HepG2 (cell line): ENCODE measurements around the gene ACP7. TPM values are rescaled to one million over a fixed set of nuclear protein-coding genes. Genes with fewer than 3 reads are reported as not detected.

Source experiments
- ATAC-seq: fragments of 200-7000 bp; cut with Tn5 transposase; 3 replicates; pipeline ENCODE4 v1.9.1; 2020; ENCODE audit warnings: mild to moderate bottlenecking, moderate library complexity
- BruUV-seq: library from RNA; stranded (reverse); fragments of 400-500 nt; replicated peaks from 2 replicates; lab custom pipeline; 2021; lab: Mats Ljungman, UMichigan
- CTCF ChIA-PET: fragments of 300-600 bp; formaldehyde crosslinking; extraction: SDS; loops from one replicate; lab custom pipeline; 2021; ENCODE audit warnings: low total read pairs, inconsistent platforms, low intra/inter-chr PET ratio; lab: Yijun Ruan, JAX
- POLR2A ChIA-PET: fragments of 350-600 bp; sonication (Branson Sonifier 250); formaldehyde crosslinking; loops from one replicate; lab custom pipeline; 2020; ENCODE audit warnings: antibody characterized with exemption, inconsistent platforms; lab: Yijun Ruan, JAX
- DNase-seq: peaks from one replicate; pipeline ENCODE4 v3.0.0-alpha.2; 2015; ENCODE audit warnings: low spot score
- FAIRE-seq: peaks from 3 replicates; lab custom pipeline; 2011; peaks lifted over from hg19 to GRCh38; lab: Jason Lieb, UNC
- H2AFZ ChIP-seq: one replicate; pipeline ENCODE4 v1.6.1; 2011; ENCODE audit warnings: low read length, inconsistent platforms
- H3K27ac ChIP-seq: fragments of 300-600 bp; 3 replicates; pipeline ENCODE4 v1.8.0; 2011; ENCODE audit warnings: mixed run types, mild to moderate bottlenecking, mixed read lengths, low read length, inconsistent platforms; ENCODE audit not compliant: insufficient read depth; ENCODE audit errors: extremely low read length
- H3K27me3 ChIP-seq, 2 experiments: fragments of 200-600 bp in 1 of 2; 2 replicates in 1 of 2; 3 replicates in 1 of 2; pipeline versions ENCODE4 v1.6.0 to v1.8.0; 2011; ENCODE audit warnings: low read length in 2 of 2, mild to moderate bottlenecking in 2 of 2, moderate library complexity in 2 of 2, inconsistent platforms in 1 of 2; ENCODE audit not compliant: insufficient read depth in 2 of 2, control insufficient read depth in 1 of 2
- H3K36me3 ChIP-seq, 2 experiments: fragments of 200-600 bp in 1 of 2; replicated peaks in 1 of 2; 2 replicates in 1 of 2; 3 replicates in 1 of 2; pipeline versions ENCODE4 v1.5.1 to v1.8.0; 2011; ENCODE audit warnings: low read length in 2 of 2, inconsistent platforms in 1 of 2; ENCODE audit not compliant: insufficient read depth in 2 of 2, control insufficient read depth in 1 of 2
- H3K4me1 ChIP-seq: 2 replicates; pipeline ENCODE4 v1.5.1; 2012; ENCODE audit warnings: low read length, inconsistent platforms; ENCODE audit not compliant: insufficient read depth
- H3K4me2 ChIP-seq: 2 replicates; pipeline ENCODE4 v1.6.0; 2011; ENCODE audit warnings: low read depth, low read length, inconsistent platforms
- H3K4me3 ChIP-seq, 3 experiments: fragments of 200-600 bp in 1 of 3; sonication (generic), shearing (Covaris generic) in 1 of 3; replicated peaks in 1 of 3; 2 replicates each; pipeline ENCODE4 v1.5.1; 2011 to 2016; ENCODE audit warnings: low read length in 3 of 3, inconsistent platforms in 2 of 3, low read depth in 2 of 3, mild to moderate bottlenecking in 2 of 3, control low read depth in 1 of 3, mixed read lengths in 1 of 3; ENCODE audit not compliant: insufficient read depth in 1 of 3
- H3K79me2 ChIP-seq: one replicate; pipeline ENCODE4 v1.6.1; 2011; ENCODE audit warnings: low read length, inconsistent platforms; ENCODE audit not compliant: insufficient read depth
- H3K9ac ChIP-seq: 2 replicates; pipeline ENCODE4 v1.6.0; 2011; ENCODE audit warnings: mild to moderate bottlenecking, low read depth, low read length, inconsistent platforms; ENCODE audit not compliant: insufficient read depth
- H3K9me3 ChIP-seq: 2 replicates; pipeline ENCODE4 v1.5.1; 2012; ENCODE audit warnings: mild to moderate bottlenecking, low read length
- H4K20me1 ChIP-seq: 2 replicates; pipeline ENCODE4 v1.6.0; 2011; ENCODE audit warnings: inconsistent platforms, mild to moderate bottlenecking, low read length, moderate library complexity; ENCODE audit not compliant: insufficient read depth
- ADNP ChIP-seq: sonication (generic); formaldehyde crosslinking; IDR thresholded peaks from 2 replicates; pipeline ENCODE4 v1.4.0; 2020; ENCODE audit warnings: missing genetic modification reagents
- FOXK1 ChIP-seq: sonication (generic); formaldehyde crosslinking; IDR thresholded peaks from 2 replicates; pipeline ENCODE4 v1.4.0; 2020; ENCODE audit warnings: low read depth, missing genetic modification reagents, borderline replicate concordance
- HMG20A ChIP-seq: IDR thresholded peaks from 2 replicates; pipeline ENCODE4 v1.6.1; 2016; ENCODE audit warnings: borderline replicate concordance
- POGZ ChIP-seq: sonication (generic); formaldehyde crosslinking; IDR thresholded peaks from 2 replicates; pipeline ENCODE4 v1.4.0; 2020; ENCODE audit warnings: mild to moderate bottlenecking, missing genetic modification reagents
- RNF219 ChIP-seq: sonication (generic); formaldehyde crosslinking; IDR thresholded peaks from 2 replicates; pipeline ENCODE4 v1.5.0; 2020; ENCODE audit warnings: mild to moderate bottlenecking, missing genetic modification reagents
- ZFP90 ChIP-seq: sonication (generic); formaldehyde crosslinking; IDR thresholded peaks from 2 replicates; pipeline ENCODE4 v1.8.0; 2022; ENCODE audit warnings: missing genetic modification reagents, mild to moderate bottlenecking, inconsistent platforms, borderline replicate concordance
- WGBS: methylation state at CpG from one replicate; pipeline ENCODE4 v1.1.6; 2017; ENCODE audit warnings: low lambda C conversion rate; 5-methylcytosine and 5-hydroxymethylcytosine counted together
- in situ Hi-C: cut with HindIII; loops from 2 replicates; pipeline ENCODE4 v1.10.0; 2017; ENCODE audit warnings: low pct_unique_long_range_greater_than_20kb; ENCODE audit not compliant: extremely low pct_ligation_motif_present
- intact Hi-C: fragments of 100-400 bp; cut with micrococcal nuclease; formaldehyde crosslinking; loops from one replicate; pipeline ENCODE4 v1.10.0; 2022; ENCODE audit not compliant: unreplicated experiment
- polyA plus RNA-seq, 8 experiments: library from polyadenylated mRNA; depleted of rRNA in 3 of 8; stranded (reverse) in 7 of 8; unstranded in 1 of 8; fragments of >200 nt; fragmentation: Illumina TruSeq in 4 of 8; extraction: Trizol in 4 of 8; gene quantifications; 2 replicates each; pipeline versions ENCODE4 v1.2.1 to v1.2.3, GENCODE V29; 2011 to 2016; ENCODE audit warnings: low read depth in 4 of 8, missing spikeins in 1 of 8, mixed read lengths in 1 of 8; ENCODE audit not compliant: insufficient read depth in 1 of 8
- total RNA-seq, 5 experiments: library from RNA; depleted of rRNA; stranded (reverse); fragments of >200 nt; fragmentation: Illumina TruSeq; extraction: Trizol; gene quantifications; 2 replicates each; pipeline ENCODE4 v1.2.3, GENCODE V29; 2016; ENCODE audit warnings: low read depth in 1 of 5

Gene ACP7
- total and polyA plus RNA-seq, 2 of the 13 experiments (the other 11 are each of a cell fraction or from before 2014, with no cell fraction given), result not detected

- CTCF ChIA-PET, result no interaction called here
- ATAC-seq, result no peak
- no peak for FAIRE-seq
- in situ Hi-C loops, result no loop called here
- no TSS peak for BruUV-seq
- no peaks in the 10 kb centered on the region for H3K27me3 ChIP-seq
- TF ChIP-seq RNF219 (CRISPR knock-in tag), result no peak
- TF ChIP-seq HMG20A (CRISPR knock-in tag), result no peak
- no peak for TF ChIP-seq FOXK1 (CRISPR knock-in tag)
- TF ChIP-seq ADNP, result no peak
- TF ChIP-seq POGZ (CRISPR knock-in tag), result no peak
- no peak for TF ChIP-seq ZFP90
- POLR2A ChIA-PET, result no interaction called here
- peaks cover 43% of the 10 kb centered on the region for H3K4me1 ChIP-seq
- H4K20me1 ChIP-seq, result peaks cover 11% of the 10 kb centered on the region
- H3K9me3 ChIP-seq, result no peaks in the 10 kb centered on the region
- H3K79me2 ChIP-seq, result peaks cover 52% of the 10 kb centered on the region
- H3K9ac ChIP-seq, result no peak overlapping the region
- H3K4me2 ChIP-seq, result no peak overlapping the region
- no peak overlapping the region for H2AFZ ChIP-seq
- H3K27ac ChIP-seq, result no peak overlapping the region
- whole genome bisulfite sequencing, result 98% methylated on average over 8 of the region's 8 CpGs
- intact Hi-C loops, result no loop called here
- no peak overlapping the region for H3K4me3 ChIP-seq
- H3K36me3 ChIP-seq, result peaks cover 5 to 11% of the 10 kb centered on the region in 2 experiments; a peak in 4 of 5 replicates
- no peak for DNase-seq
Observed at GRCh38 chr19:39150235-39150634, 66.1 kb downstream of the ACP7 start.
